ENCODE data around the gene DNAJB1. TPM values are rescaled to one million over a fixed set of nuclear protein-coding genes. Genes with fewer than 3 reads are reported as not detected.
A peak's percentile ranks its signal among the peaks of the same experiment; 100 is the strongest.

Gene DNAJB1
- total RNA-seq, 2 experiments from 2014 or later, result 86.0 to 103 TPM

DNA sequence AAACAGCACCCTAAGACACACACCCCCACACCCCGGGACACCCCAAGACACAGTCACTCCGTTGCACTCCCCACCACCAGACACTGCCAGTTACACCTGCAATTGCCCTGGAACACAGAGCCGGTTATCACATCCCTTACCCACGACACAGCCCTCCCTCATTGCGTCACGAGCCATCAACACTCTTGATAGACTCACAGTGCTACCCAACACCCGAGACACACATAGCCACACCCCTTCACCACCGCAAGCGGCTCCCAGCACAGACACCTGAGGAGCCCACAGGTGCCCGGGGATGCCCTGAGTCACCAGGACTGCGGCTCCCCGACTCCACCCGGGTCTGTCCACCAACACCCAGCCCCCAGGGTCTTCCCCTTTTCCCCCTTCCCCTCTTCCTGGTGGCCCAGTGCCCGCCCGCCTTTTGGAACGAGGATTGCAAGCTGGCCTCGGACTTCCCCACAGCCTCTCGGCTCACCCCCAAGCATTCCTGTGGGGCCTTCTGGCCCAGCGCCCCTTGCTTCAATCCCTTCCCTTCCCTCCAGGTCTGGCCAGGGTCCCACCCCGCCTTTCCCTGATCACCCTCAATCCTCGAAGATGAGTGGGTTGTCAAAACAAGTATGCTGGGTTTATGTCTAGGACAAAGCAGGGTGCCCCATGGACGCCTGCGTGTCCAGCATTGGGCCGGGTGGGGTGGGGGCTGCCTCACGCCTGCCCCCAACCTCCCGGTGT lies 41.4 kb downstream of the DNAJB1 start:
- CTCF ChIA-PET, result interaction anchor here (0.9 to 6.2 kb wide), 5 partner anchors 11 to 80 kb away, joined by 3 to 90 read pairs (median 5); partner anchors contain the start of gene PKN1
- Mint-ChIP-seq H3K36me3 (peaks cover under 1% of the 10 kb centered on the region), H3K27ac (no peak overlapping the region), H3K27me3 (peaks cover 16% of the 10 kb centered on the region), H3K9me3 (ENCODE audit: low read depth) (no peaks in the 10 kb centered on the region), H3K4me3 (no peak overlapping the region), H3K4me1 (peaks cover 32% of the 10 kb centered on the region)
- DNase-seq, result no peak
- ATAC-seq, result no peak

DNA sequence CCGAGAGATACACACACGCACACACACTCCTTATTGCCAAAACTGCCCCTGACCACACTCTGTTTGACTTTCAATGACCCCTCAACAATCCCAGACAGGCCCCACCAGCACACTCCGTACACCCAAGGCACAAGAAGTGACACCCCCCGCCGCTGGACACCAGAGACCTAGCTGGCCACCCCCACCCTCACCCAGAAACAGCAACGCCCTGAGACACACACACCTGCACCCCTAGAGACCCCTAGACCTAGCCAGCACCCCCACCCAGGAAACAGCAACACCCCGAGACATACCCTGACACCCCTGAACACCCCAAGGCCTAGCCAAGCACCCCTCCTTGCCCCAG lies 41.9 kb downstream of the DNAJB1 start:
- no peak overlapping the region for H3K4me3 Mint-ChIP-seq
- peaks cover 16% of the 10 kb centered on the region for H3K27me3 Mint-ChIP-seq
- CTCF ChIA-PET, result no interaction called here
- peaks cover 32% of the 10 kb centered on the region for H3K4me1 Mint-ChIP-seq
- no peaks in the 10 kb centered on the region for H3K9me3 Mint-ChIP-seq (ENCODE audit: low read depth)
- peaks cover 2% of the 10 kb centered on the region for H3K36me3 Mint-ChIP-seq
- no peak overlapping the region for H3K27ac Mint-ChIP-seq
- DNase-seq (no peak), ATAC-seq (no peak)

DNA sequence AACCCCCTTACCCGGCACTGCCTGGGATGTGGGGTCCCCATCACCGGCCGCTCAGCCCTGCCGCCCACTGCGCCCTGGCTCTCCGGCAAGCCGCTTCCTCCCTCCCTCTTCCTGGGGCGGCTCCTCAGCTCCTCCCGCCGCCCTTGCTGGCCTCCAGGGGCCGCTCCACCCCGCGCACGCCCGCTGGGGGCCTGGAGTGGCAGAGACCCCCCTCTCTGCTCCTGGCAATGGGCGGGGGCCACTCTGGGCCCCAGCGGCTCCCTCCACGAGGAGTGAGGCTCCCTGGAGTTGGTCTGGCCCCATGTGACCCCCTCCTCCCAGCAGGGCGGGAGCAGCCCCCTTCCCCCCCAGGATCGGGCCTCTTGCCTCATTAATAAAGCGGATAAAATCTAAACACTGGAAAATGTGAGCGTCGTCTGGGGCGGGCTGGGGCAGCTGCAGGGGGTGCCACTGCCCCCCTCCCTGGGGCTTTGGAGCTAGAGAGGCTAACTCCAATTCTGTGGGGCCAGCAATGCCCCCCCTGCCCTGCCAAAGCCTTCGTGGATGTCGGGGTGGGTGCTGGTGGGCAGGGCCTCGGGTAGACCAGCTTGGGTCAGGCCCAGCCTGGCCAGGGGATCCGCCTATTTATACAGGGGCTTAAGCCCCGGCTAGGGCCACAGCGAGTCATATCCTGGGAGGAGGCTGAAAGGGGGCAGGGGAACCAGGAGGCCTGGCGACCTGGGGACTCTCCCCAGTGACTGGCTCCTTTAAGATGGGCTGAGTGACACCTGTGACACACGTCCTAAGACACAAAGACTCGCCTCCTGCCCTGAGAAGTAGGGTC lies 42.7 kb downstream of the DNAJB1 start, which contains the start of gene PTGER1:
PTGER1 (minus strand) TSS at position 104 of the 823 bp plus-strand sequence. CDS start 1,034 bp downstream, outside the sequence.
- no peak within 1 kb of the TSS for H3K4me3 Mint-ChIP-seq
- H3K9me3 Mint-ChIP-seq (ENCODE audit: low read depth), result no peaks in the 10 kb centered on the region
- H3K27ac Mint-ChIP-seq, result no peak within 1 kb of the TSS
- peaks cover 16% of the 10 kb centered on the region for H3K27me3 Mint-ChIP-seq
- peaks cover 28% of the 10 kb centered on the region for H3K4me1 Mint-ChIP-seq
- DNase-seq (peak; percentile 52), ATAC-seq (peak; percentile 11)
- CTCF ChIA-PET, result interaction anchor here (0.6 to 1.4 kb wide), 8 partner anchors 9 to 338 kb away, joined by 3 to 8 read pairs (median 4); partner anchors contain the start of genes ASF1B and GIPC1
- H3K36me3 Mint-ChIP-seq, result peaks cover 2% of the 10 kb centered on the region

DNA sequence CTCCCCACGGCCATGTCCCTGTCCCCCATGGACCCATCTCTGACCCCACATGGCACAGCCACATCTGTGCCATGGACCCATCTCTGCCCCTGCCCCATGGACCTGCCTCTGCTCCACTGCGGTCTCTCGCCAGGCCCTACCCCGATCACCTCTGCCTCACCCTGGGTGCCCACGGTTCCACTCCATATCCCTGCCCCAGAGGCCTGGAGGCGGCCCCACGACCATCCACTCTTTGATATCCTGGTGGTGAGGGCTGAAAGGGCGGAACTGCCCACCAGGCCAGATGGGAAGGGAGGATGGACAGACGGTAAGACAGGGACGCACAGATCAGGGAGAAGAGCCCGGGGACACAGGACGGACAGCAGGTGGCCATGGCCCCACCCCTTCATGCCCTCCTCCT lies 43.4 kb downstream of the DNAJB1 start:
- ATAC-seq, result no peak
- CTCF ChIA-PET, result interaction anchor here (0.6 to 1.4 kb wide), 8 partner anchors 10 to 338 kb away, joined by 3 to 8 read pairs (median 4); partner anchors contain the start of genes ASF1B and GIPC1
- no peak overlapping the region for H3K27ac Mint-ChIP-seq
- peaks cover 5% of the 10 kb centered on the region for H3K36me3 Mint-ChIP-seq
- peaks cover 26% of the 10 kb centered on the region for H3K4me1 Mint-ChIP-seq
- H3K9me3 Mint-ChIP-seq (ENCODE audit: low read depth), result no peaks in the 10 kb centered on the region
- H3K27me3 Mint-ChIP-seq, result peaks cover 16% of the 10 kb centered on the region
- H3K4me3 Mint-ChIP-seq, result no peak overlapping the region
- no peak for DNase-seq

DNA sequence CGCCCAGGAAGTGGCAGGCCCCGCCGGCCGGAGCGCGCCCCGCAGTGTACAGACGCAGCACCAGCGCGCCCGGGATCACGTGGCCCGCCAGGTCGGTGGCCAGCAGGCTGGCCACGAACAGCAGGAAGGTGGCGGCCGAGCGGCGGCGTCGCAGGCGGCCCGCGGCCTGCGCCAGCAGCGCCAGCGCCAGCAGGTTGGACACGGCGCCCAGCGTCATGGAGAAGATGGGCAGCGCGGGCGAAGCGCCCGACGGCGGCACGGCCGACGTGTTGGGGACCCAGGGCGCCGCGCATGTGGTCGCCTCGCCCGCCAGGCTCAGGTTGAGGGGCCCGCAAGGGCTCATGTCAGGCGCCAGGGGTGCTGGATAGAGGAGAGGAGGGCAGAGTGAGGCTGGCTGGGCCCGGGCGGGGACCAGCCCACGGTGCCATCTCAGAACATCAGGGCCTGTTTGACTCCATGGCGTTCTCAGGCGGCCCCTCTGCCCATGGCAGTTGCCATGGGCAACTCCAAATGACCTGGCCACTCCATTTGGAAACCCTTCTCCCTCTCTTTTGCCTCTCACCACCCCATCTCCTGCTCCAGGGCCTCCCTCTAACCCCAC lies 44.1 kb downstream of the DNAJB1 start:
- no peak overlapping the region for H3K27ac Mint-ChIP-seq
- no peak overlapping the region for H3K4me3 Mint-ChIP-seq
- peaks cover 26% of the 10 kb centered on the region for H3K4me1 Mint-ChIP-seq
- DNase-seq (no peak), ATAC-seq (no peak)
- no peaks in the 10 kb centered on the region for H3K9me3 Mint-ChIP-seq (ENCODE audit: low read depth)
- CTCF ChIA-PET, result interaction anchor here (1.2 to 1.7 kb wide), 3 partner anchors 30 to 339 kb away, joined by 3 to 4 read pairs (median 3); no protein-coding TSS in a partner anchor
- H3K27me3 Mint-ChIP-seq, result peaks cover 16% of the 10 kb centered on the region
- H3K36me3 Mint-ChIP-seq, result peaks cover 6% of the 10 kb centered on the region

DNA sequence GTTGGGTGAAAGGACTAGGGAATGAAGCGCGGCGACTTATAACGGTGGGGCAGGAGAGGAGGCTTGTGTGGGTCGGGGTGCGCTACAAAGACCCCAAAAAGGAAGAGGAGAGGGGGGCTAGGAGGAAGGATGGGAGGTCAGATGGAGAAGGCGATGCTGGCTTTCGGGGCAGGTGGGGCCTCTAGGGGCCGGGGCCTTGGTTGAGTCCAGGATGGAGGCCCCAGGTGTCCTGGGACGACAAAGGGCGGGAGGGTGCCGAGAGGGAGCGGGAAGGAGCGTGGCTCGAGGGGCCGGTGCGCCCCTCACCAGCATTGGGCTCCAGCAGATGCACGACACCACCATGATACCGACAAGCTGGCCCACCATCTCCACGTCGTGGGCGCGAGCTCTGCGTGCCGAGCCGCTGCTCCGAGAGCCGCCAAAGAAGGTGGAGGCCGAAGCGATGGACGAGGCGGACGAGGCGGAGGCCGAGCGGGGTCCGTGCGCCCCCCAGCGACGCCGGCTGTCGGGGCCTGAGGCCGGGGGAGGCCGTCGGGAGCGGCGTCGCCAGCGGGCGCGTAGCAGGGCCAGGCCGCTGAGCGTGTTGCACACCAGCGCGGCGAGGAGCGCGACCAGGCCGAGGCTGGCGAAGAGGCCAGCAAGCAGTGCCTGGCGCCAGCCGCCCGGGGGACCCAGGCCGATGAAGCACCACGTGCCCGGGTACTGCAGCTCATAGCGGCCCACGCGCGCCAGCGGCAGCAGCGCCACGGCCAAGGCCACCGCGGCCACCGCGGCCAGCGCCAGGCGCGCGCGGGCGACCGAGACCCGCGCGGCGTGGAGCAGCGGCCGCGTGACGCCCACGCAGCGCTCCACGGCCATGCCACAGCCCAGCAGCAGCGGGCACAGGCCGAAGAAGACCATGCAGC lies 44.9 kb downstream of the DNAJB1 start:
- ATAC-seq, result no peak
- H3K9me3 Mint-ChIP-seq (ENCODE audit: low read depth), result no peaks in the 10 kb centered on the region
- H3K27ac Mint-ChIP-seq, result no peak overlapping the region
- H3K4me3 Mint-ChIP-seq, result no peak overlapping the region
- no peak for DNase-seq
- peaks cover 16% of the 10 kb centered on the region for H3K27me3 Mint-ChIP-seq
- H3K36me3 Mint-ChIP-seq, result peaks cover 11% of the 10 kb centered on the region
- CTCF ChIA-PET, result interaction anchor here (0.6 to 2.6 kb wide), 32 partner anchors 8 to 369 kb away, joined by 3 to 22 read pairs (median 6); partner anchors contain the start of genes ASF1B, GIPC1, NDUFB7 and PKN1
- peaks cover 26% of the 10 kb centered on the region for H3K4me1 Mint-ChIP-seq

DNA sequence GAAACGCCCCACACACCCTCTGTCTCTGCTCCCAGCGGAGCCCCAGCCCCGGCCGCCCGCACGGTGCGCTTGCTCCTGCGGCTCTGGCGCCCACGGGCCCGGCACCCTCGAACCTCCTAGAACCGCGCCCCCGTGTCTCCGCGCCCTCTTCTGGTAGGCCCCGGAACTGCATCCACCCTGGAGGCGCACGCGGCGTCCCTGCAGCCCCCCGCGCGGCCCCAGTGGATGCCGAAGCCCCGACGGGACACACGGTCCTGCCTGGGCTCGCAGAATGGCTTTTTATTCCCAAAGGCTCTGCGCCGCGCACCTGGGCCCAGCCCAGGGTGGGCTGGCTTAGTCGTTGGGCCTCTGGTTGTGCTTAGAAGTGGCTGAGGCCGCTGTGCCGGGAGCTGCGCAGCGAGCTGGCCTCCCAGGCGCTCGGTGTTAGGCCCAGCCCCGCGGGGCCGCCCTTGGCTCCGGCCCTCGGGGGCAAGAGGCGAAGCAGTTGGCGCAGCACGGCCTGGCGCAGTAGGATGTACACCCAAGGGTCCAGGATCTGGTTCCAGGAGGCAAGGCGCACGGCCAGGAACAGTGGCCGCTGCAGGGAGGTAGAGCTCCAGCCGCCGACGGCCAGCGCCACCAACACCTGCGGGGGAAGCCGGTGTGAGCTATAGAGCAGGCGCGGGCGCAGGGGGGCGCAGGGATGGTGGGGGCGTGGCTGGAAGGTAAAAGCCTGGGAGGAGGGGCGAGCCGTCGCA lies 45.8 kb downstream of the DNAJB1 start:
- H3K36me3 Mint-ChIP-seq, result peaks cover 12% of the 10 kb centered on the region
- peaks cover 16% of the 10 kb centered on the region for H3K27me3 Mint-ChIP-seq
- no peak overlapping the region for H3K4me3 Mint-ChIP-seq
- no peak overlapping the region for H3K27ac Mint-ChIP-seq
- CTCF ChIA-PET, result interaction anchor here (0.6 to 2.6 kb wide), 36 partner anchors 8 to 413 kb away, joined by 3 to 22 read pairs (median 6); partner anchors contain the start of genes ASF1B, GIPC1, NDUFB7 and PKN1
- ATAC-seq (peak; percentile 79), DNase-seq (peak; percentile 85)
- peaks cover 26% of the 10 kb centered on the region for H3K4me1 Mint-ChIP-seq
- H3K9me3 Mint-ChIP-seq (ENCODE audit: low read depth), result no peaks in the 10 kb centered on the region

DNA sequence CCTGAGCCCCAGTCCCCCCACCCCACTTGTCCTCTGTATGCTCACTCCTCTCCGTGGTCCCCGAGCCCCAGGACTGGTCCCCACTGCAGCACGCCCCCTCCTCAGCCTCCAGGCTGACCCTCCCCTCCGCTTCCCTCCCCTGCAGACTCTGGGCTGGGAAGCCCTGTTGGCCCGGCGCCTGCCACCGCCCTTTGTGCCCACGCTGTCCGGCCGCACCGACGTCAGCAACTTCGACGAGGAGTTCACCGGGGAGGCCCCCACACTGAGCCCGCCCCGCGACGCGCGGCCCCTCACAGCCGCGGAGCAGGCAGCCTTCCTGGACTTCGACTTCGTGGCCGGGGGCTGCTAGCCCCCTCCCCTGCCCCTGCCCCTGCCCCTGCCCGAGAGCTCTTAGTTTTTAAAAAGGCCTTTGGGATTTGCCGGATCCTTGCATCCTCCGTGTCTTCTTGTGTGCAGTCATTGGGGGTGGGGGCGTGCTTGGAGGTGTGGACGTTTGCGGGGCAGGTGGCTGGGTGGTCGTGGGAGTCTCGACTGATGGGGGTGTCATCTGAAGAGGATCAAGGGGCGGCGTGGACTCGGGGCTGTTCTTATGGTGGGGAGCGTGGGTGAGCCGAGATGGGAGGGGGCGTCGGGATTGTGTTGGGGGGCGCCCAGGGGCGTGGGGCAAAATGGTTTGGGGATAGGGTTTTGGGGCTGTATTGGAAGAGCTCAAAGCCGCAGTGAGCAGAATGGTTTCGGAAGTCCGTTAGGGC lies 46.6 kb downstream of the DNAJB1 start:
- H3K4me1 Mint-ChIP-seq, result peaks cover 25% of the 10 kb centered on the region
- no peaks in the 10 kb centered on the region for H3K9me3 Mint-ChIP-seq (ENCODE audit: low read depth)
- no peak overlapping the region for H3K4me3 Mint-ChIP-seq
- no peak overlapping the region for H3K27ac Mint-ChIP-seq
- peaks cover 16% of the 10 kb centered on the region for H3K27me3 Mint-ChIP-seq
- H3K36me3 Mint-ChIP-seq, result peaks cover 14% of the 10 kb centered on the region
- DNase-seq (no peak), ATAC-seq (no peak)
- CTCF ChIA-PET, result interaction anchor here (0.6 to 2.6 kb wide), 27 partner anchors 9 to 412 kb away, joined by 3 to 22 read pairs (median 7); partner anchors contain the start of genes ASF1B, GIPC1, NDUFB7 and PKN1

DNA sequence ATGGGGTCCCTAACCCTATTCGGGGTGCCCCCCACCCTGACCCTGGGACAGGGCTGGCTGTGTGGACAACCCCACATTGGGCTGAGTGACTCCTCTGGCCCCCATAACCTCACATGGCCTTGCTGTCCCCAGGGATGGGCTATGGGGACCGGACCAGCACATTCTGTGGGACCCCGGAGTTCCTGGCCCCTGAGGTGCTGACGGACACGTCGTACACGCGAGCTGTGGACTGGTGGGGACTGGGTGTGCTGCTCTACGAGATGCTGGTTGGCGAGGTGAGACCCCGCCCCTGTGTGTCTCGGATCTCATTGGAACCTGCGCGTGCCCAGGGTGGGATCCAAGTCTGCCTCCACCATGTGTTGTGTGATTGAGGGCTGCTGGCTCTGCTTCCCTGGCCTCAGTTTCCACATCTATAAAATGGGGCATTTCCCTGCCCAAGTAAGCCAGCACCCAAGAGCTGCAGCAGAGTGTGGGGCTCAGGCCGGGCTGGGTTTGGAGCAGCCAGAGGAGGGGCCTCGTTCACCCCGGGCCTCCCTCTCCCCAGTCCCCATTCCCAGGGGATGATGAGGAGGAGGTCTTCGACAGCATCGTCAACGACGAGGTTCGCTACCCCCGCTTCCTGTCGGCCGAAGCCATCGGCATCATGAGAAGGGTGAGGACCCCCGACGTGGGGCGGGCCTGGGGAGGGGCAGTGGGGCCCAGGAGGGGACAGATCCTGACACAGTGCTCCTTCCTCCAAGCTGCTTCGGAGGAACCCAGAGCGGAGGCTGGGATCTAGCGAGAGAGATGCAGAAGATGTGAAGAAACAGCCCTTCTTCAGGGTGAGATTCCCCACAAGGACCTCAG lies 47.9 kb downstream of the DNAJB1 start:
- Mint-ChIP-seq H3K36me3 (peaks cover 18% of the 10 kb centered on the region), H3K4me3 (no peak overlapping the region), H3K9me3 (ENCODE audit: low read depth) (no peaks in the 10 kb centered on the region), H3K27me3 (peaks cover 16% of the 10 kb centered on the region), H3K4me1 (peaks cover 16% of the 10 kb centered on the region), H3K27ac (no peak overlapping the region)
- CTCF ChIA-PET, result no interaction called here
- DNase-seq (no peak), ATAC-seq (no peak)

DNA sequence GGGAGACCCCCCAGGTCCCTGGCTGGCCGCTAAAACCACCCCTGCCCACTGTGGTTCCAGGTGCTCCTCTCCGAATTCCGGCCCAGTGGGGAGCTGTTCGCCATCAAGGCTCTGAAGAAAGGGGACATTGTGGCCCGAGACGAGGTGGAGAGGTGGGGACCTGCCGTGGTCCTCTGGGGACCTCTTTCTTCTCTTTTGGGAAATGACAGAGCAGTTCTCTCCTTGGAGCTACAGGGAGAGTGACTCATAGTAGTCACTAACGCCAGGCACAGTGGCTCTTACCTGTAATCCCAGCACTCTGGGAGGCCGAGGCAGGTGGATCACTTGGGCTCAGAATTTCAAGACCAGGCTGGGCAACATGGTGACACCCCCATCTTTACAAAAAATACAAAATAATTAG lies 50.4 kb downstream of the DNAJB1 start:
- no peak for ATAC-seq
- H3K36me3 Mint-ChIP-seq, result peaks cover 30% of the 10 kb centered on the region

More for the DNA sequence above, 50.4 kb downstream of the DNAJB1 start:
- CTCF ChIA-PET, result interaction anchor here (0.5 to 2.6 kb wide), 10 partner anchors 10 to 388 kb away, joined by 3 to 12 read pairs (median 3); no protein-coding TSS in a partner anchor
- Mint-ChIP-seq H3K4me1 (peaks cover 5% of the 10 kb centered on the region), H3K4me3 (no peak overlapping the region), H3K27me3 (peaks cover 3% of the 10 kb centered on the region), H3K9me3 (ENCODE audit: low read depth) (no peaks in the 10 kb centered on the region), H3K27ac (no peak overlapping the region)
- no peak for DNase-seq

All from activated CD8-positive, alpha-beta memory T cell treated with anti-CD3 and anti-CD28 coated beads, Interleukin-2, amount 10 ng/mL, durations not matched to agents 7 days and 5 days (primary cell).